K562 (cell line): ENCODE results near the gene PTGES3.

Source experiments
- BCLAF1 ChIP-seq, 2 experiments: fragments of 450-650 bp in 1 of 2; IDR thresholded peaks; 2 replicates each; pipeline ENCODE4 v1.6.1; 2011 to 2017; ENCODE audit warnings: low read depth in 2 of 2, antibody characterized with exemption in 1 of 2, borderline replicate concordance in 1 of 2, low read length in 1 of 2, mild to moderate bottlenecking in 1 of 2, mixed read lengths in 1 of 2; ENCODE audit not compliant: control insufficient read depth in 1 of 2
- FOXM1 ChIP-seq, 2 experiments: fragments of 450-650 bp in 1 of 2; sonication (generic) in 1 of 2; formaldehyde crosslinking in 1 of 2; IDR thresholded peaks; 2 replicates each; pipeline versions ENCODE4 v1.6.1 to v1.9.0; 2017 to 2022; ENCODE audit warnings: low read depth in 2 of 2, mild to moderate bottlenecking in 2 of 2, missing genetic modification reagents in 1 of 2, moderate library complexity in 1 of 2
- FOXP4 ChIP-seq: sonication (generic); formaldehyde crosslinking; IDR thresholded peaks from 2 replicates; pipeline ENCODE4 v1.8.0; 2022; ENCODE audit warnings: mild to moderate bottlenecking, missing genetic modification reagents, borderline replicate concordance
- NCOA1 ChIP-seq: fragments of 450-650 bp; IDR thresholded peaks from 2 replicates; pipeline ENCODE4 v1.6.1; 2016; ENCODE audit warnings: low read depth
- POLR2A ChIP-seq: fragments of 450-650 bp; conservative IDR thresholded peaks from 2 replicates; pipeline ENCODE4 v1.6.1; 2016
- POLR2AphosphoS2 ChIP-seq: IDR thresholded peaks from 2 replicates; pipeline ENCODE4 v1.6.1; 2012; ENCODE audit warnings: low read length, improper control_type of control experiment
- POLR2AphosphoS5 ChIP-seq: IDR thresholded peaks from 2 replicates; pipeline ENCODE4 v1.6.1; 2011; ENCODE audit warnings: mild to moderate bottlenecking, low read depth, low read length, moderate library complexity; ENCODE audit not compliant: control insufficient read depth, insufficient read depth
- SMC3 ChIP-seq: conservative IDR thresholded peaks from 2 replicates; pipeline ENCODE4 v1.6.1; 2011; ENCODE audit warnings: low read depth, low read length, improper control_type of control experiment; ENCODE audit not compliant: insufficient read depth
- XRCC3 ChIP-seq: fragments of 450-650 bp; IDR thresholded peaks from 2 replicates; pipeline ENCODE4 v1.6.1; 2017; ENCODE audit warnings: mild to moderate bottlenecking, moderate library complexity
- XRCC5 ChIP-seq: fragments of 200-400 bp; formaldehyde crosslinking; IDR thresholded peaks from 2 replicates; pipeline ENCODE4 v1.6.1; 2017; ENCODE audit warnings: low read depth, mild to moderate bottlenecking, low read length
- ZNF197 ChIP-seq: fragments of 200-800 bp; sonication (Bioruptor generic); IDR thresholded peaks from 2 replicates; pipeline ENCODE4 v1.6.1; 2016; ENCODE audit warnings: low read depth, missing genetic modification characterization, missing compliant biosample characterization
- TF ChIP-seq, protein P1 (sequence below), 3 experiments: IDR thresholded peaks in 2 of 3; conservative IDR thresholded peaks in 1 of 3; 2 replicates each; pipeline ENCODE4 v1.5.1; 2011 to 2012; ENCODE audit warnings: low read length in 3 of 3, mild to moderate bottlenecking in 3 of 3, control low read depth in 2 of 3, improper control_type of control experiment in 1 of 3, inconsistent platforms in 1 of 3, low read depth in 1 of 3, mixed read lengths in 1 of 3, moderate library complexity in 1 of 3; ENCODE audit not compliant: insufficient read depth in 2 of 3
- TF ChIP-seq, protein P2 (sequence below): sonication (generic); formaldehyde crosslinking; IDR thresholded peaks from 2 replicates; pipeline ENCODE4 v1.9.0; 2022; ENCODE audit warnings: mild to moderate bottlenecking, missing genetic modification reagents

GRCh38 chr12:56678852-56679251, 9.2 kb downstream of the PTGES3 start:
- TF ChIP-seq POLR2AphosphoS5 (no peak), BCLAF1 (IDR thresholded peaks at IDR 0.05; ENCODE audit: borderline replicate concordance in 1 of 2, control insufficient read depth in 1 of 2, low read depth in 2 of 2, low read length in 1 of 2) (no peak), XRCC3 (no peak), ZNF197 (no peak), XRCC5 (no peak), POLR2AphosphoS2 (no peak), SMC3 (no peak), NCOA1 (no peak), POLR2A (0 out of 2 replicates have a peak, but pooled peaks have one; percentile 32), FOXP4 (no peak), FOXM1 (IDR thresholded peaks at IDR 0.05; ENCODE audit: low read depth) (no peak), FOXM1 (CRISPR knock-in tag; IDR thresholded peaks at IDR 0.05; ENCODE audit: low read depth) (no peak)
- TF ChIP-seq, protein P1, sequence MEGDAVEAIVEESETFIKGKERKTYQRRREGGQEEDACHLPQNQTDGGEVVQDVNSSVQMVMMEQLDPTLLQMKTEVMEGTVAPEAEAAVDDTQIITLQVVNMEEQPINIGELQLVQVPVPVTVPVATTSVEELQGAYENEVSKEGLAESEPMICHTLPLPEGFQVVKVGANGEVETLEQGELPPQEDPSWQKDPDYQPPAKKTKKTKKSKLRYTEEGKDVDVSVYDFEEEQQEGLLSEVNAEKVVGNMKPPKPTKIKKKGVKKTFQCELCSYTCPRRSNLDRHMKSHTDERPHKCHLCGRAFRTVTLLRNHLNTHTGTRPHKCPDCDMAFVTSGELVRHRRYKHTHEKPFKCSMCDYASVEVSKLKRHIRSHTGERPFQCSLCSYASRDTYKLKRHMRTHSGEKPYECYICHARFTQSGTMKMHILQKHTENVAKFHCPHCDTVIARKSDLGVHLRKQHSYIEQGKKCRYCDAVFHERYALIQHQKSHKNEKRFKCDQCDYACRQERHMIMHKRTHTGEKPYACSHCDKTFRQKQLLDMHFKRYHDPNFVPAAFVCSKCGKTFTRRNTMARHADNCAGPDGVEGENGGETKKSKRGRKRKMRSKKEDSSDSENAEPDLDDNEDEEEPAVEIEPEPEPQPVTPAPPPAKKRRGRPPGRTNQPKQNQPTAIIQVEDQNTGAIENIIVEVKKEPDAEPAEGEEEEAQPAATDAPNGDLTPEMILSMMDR (IDR thresholded peaks at IDR 0.05 in 2 of 3, conservative IDR thresholded peaks at IDR 0.05 in 1 of 3; ENCODE audit: insufficient read depth in 2 of 3, low read depth in 1 of 3, low read length in 3 of 3): no peak
- TF ChIP-seq, protein P2, sequence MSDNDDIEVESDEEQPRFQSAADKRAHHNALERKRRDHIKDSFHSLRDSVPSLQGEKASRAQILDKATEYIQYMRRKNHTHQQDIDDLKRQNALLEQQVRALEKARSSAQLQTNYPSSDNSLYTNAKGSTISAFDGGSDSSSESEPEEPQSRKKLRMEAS: no peak
